Mesodermal cell (in vitro differentiated cells): ENCODE measurements around the gene ARHGAP32.
A peak's percentile ranks its signal among the peaks of the same experiment; 100 is the strongest.

Experiments used
- H3K27ac ChIP-seq: 2 replicates; pipeline ENCODE4 v1.7.0; 2013; ENCODE audit warnings: mild to moderate bottlenecking, low read depth, low read length, moderate library complexity; ENCODE audit not compliant: severe bottlenecking
- H3K36me3 ChIP-seq: 2 replicates; pipeline ENCODE4 v1.7.1; 2013; ENCODE audit warnings: mild to moderate bottlenecking, low read length, moderate library complexity; ENCODE audit not compliant: control insufficient read depth, insufficient read depth
- H3K4me1 ChIP-seq: one replicate; pipeline ENCODE4 v1.7.1; 2013; ENCODE audit warnings: mild to moderate bottlenecking, low read length; ENCODE audit not compliant: insufficient read depth, control insufficient read depth, poor library complexity, severe bottlenecking
- H3K4me3 ChIP-seq: 2 replicates; pipeline ENCODE4 v1.7.0; 2013; ENCODE audit warnings: low read length, control low read depth, mild to moderate bottlenecking; ENCODE audit not compliant: insufficient read depth, poor library complexity, severe bottlenecking; ENCODE audit errors: extremely low read depth
- H3K9me3 ChIP-seq: 2 replicates; pipeline ENCODE4 v1.7.1; 2013; ENCODE audit warnings: mild to moderate bottlenecking, low read length, moderate library complexity; ENCODE audit not compliant: control insufficient read depth
- WGBS, 2 experiments: methylation state at CpG; one replicate each; pipeline ENCODE4 v1.1.5; 2013; ENCODE audit warnings: missing lambda C conversion rate in 2 of 2; ENCODE audit not compliant: insufficient coverage in 2 of 2; 5-methylcytosine and 5-hydroxymethylcytosine counted together

Gene ARHGAP32

DNA sequence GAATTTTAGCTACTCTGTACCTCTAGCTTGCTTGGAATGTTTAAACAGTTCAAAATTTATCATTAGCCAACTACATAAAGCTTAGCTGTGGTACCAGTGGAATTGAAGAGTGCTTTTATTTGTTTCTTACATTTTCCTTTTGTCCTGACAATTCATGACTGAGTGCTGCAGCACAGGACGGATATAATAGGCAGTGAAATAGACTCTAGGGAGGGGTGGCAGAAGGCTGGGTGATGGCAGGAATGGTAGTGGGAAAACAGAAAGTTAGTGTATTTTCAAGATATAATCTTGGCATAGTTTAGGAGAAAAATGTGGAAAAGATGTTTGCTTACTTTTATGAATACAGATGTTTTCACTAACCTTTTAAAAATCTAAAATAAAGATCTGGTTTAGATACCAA lies 31.1 kb upstream of the ARHGAP32 start:
- H3K36me3 ChIP-seq: no peaks in the 10 kb centered on the region
- H3K4me3 ChIP-seq: no peak overlapping the region
- H3K9me3 ChIP-seq: peaks cover 12% of the 10 kb centered on the region
- no peak overlapping the region for H3K27ac ChIP-seq
- peaks cover 9% of the 10 kb centered on the region for H3K4me1 ChIP-seq
- WGBS, 2 experiments: 100% methylated on average over 1 of the region's 1 CpG

DNA sequence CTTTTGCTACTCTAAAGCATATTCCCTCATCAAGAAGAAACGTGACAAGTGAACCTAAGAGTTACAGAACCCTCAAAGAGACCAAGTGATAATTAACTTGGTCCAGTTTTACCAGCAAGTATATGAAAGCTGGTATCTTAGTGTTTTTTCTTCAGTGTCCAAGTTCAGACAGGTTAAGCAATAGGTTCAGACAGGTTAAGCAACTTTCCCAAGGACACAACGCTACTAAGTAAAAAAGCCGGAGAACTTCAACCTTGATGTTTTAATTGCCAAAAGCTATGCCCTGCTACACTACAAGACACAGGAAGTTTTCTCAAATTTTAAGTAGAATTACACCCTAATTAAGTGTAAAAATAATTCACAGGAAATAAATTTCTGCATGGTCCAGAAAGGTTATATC lies 30.0 kb upstream of the ARHGAP32 start:
- Histone ChIP-seq H3K4me1 (peaks cover 13% of the 10 kb centered on the region), H3K27ac (no peak overlapping the region), H3K4me3 (no peak overlapping the region), H3K36me3 (no peaks in the 10 kb centered on the region), H3K9me3 (peaks cover 5% of the 10 kb centered on the region)
- 67% methylated on average over 1 of the region's 3 CpGs; no CpG with 5 or more reads in 1 of the 2 experiments for WGBS, 2 experiments

DNA sequence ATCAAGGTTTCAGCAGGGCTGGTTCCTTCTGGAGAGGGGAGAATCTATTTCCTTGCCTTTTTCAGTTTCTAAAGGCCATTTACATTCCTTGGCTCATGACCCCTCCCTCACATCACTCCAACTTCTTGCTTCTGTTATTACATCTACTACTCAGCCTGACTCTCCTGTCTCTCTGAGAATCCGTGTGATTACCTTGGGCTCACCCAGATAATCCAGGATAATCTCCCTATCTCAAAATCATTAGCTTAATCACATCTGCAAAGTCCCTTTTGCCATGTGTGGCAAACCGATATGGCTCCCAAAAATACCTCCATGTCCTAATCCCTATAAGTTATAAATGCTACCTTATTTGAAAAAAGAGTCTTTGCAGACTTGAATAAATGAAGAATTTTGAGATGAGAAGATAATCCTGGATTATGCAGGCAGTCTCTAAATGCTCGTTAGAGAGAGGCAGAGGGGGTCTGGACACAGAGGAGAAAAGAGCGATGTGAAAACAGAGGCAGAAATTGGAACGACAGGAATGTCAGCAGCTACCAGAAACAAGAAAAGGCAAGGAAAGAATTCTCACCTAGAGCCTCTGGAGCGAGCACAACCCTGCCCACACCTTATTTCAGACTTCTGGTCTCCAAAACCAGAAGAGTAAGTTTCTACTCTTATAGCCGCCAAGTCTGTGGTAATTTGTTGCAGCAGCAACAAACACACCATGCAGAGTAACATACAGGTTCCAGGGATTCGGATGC lies 23.6 kb upstream of the ARHGAP32 start:
- H3K36me3 ChIP-seq: no peaks in the 10 kb centered on the region
- peaks cover 37% of the 10 kb centered on the region for H3K4me1 ChIP-seq
- 28 to 34% methylated on average over 4 to 6 of the region's 8 CpGs for WGBS, 2 experiments
- no peak overlapping the region for H3K4me3 ChIP-seq
- H3K27ac ChIP-seq: peak overlapping the region; percentile 85
- no peaks in the 10 kb centered on the region for H3K9me3 ChIP-seq

DNA sequence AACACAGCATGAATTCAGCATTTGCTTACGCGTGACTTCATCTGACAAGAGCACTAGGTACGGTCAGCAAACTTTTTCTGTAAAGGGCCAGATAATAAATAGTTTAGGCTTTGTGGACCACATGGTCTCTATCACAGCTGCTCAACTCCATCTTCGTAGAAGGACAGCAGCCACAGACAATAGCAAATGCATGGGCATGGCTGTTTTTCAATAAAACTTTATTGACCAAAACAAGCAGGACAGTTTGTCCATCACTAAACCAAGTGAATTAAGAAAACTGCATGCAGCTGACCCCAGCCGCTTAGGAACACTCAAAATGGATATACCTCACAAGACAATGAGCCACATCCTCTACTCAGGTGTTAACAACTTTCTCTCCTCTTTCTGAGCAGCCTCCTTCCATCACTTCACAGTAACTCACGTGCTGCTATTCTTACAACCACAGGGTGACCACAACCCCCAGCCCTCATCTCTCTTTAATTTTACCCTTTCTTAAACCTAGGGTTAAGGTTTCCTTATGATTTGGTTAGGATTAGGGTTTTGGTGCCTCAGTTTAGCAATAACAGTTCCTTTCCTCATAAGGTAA lies 22.7 kb upstream of the ARHGAP32 start:
- H3K9me3 ChIP-seq: no peaks in the 10 kb centered on the region
- no peak overlapping the region for H3K4me3 ChIP-seq
- no peak overlapping the region for H3K27ac ChIP-seq
- no peaks in the 10 kb centered on the region for H3K36me3 ChIP-seq
- 96 to 100% methylated on average over 4 to 6 of the region's 6 CpGs for WGBS, 2 experiments
- H3K4me1 ChIP-seq: peaks cover 45% of the 10 kb centered on the region

DNA sequence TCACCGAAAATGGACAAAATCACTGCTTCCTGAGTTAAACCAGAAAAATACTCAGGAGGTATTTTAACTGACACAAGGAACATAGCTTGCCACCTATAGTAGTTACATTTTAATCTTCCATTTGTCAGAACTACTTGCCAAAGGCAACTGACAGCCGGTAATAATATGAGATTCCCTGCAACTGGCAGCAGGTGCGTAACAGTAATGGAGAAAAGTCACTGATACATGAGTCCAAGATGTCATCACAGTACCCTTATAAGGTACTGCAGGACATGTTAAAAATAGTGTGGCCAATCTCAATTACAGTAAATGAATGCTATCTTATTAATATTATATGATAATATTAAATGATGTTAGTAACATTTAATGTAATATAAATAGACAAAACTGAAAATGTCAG lies 21.1 kb upstream of the ARHGAP32 start:
- Histone ChIP-seq H3K36me3 (no peaks in the 10 kb centered on the region), H3K27ac (no peak overlapping the region), H3K4me1 (peaks cover 38% of the 10 kb centered on the region), H3K9me3 (no peaks in the 10 kb centered on the region), H3K4me3 (no peak overlapping the region)
- WGBS, 2 experiments: 90 to 100% methylated on average over 2 to 3 of the region's 3 CpGs

DNA sequence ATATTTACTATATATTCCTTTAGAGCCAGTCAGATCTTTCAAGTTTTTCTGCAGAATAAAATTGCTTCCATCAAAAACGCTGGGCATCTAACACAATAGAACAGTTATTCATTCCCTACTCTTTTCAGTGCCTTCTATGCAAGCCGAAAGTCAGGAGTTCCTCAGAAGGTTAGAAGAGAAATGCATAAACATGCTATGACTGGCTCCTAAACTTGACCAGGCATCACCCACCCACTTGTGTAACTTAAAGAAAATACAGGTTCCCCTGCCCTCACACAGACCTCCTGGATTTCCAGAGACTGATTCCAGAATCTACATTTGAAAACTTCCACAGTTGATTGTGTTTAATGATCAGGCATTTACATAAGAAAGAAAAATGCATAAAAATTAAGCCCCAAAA lies 19.3 kb upstream of the ARHGAP32 start:
- 90% methylated on average over 2 of the region's 2 CpGs; no CpG with 5 or more reads in 1 of the 2 experiments for WGBS, 2 experiments
- H3K4me3 ChIP-seq: no peak overlapping the region
- H3K36me3 ChIP-seq: no peaks in the 10 kb centered on the region
- H3K9me3 ChIP-seq: no peaks in the 10 kb centered on the region
- H3K4me1 ChIP-seq: peaks cover 30% of the 10 kb centered on the region
- H3K27ac ChIP-seq: no peak overlapping the region

DNA sequence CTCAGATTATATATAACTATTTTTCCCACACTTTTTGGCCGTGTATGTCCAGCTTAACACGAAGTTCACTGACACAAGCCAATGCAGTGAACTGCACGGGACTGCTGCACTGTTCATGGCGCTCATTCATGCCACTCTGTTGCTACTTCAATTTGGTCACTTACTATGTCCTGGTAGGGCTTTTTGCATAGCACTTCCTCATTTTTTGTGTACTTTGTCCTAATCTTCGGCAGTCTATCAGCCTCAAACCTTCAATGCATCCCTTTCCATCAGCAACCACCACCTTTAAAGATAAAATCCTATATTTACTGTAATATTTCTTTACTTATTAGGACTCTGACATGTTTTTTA lies 18.7 kb upstream of the ARHGAP32 start:
- WGBS, 2 experiments: 90 to 92% methylated on average over 3 to 5 of the region's 5 CpGs
- Histone ChIP-seq H3K27ac (no peak overlapping the region), H3K4me3 (no peak overlapping the region), H3K4me1 (peaks cover 25% of the 10 kb centered on the region), H3K36me3 (no peaks in the 10 kb centered on the region), H3K9me3 (no peaks in the 10 kb centered on the region)

DNA sequence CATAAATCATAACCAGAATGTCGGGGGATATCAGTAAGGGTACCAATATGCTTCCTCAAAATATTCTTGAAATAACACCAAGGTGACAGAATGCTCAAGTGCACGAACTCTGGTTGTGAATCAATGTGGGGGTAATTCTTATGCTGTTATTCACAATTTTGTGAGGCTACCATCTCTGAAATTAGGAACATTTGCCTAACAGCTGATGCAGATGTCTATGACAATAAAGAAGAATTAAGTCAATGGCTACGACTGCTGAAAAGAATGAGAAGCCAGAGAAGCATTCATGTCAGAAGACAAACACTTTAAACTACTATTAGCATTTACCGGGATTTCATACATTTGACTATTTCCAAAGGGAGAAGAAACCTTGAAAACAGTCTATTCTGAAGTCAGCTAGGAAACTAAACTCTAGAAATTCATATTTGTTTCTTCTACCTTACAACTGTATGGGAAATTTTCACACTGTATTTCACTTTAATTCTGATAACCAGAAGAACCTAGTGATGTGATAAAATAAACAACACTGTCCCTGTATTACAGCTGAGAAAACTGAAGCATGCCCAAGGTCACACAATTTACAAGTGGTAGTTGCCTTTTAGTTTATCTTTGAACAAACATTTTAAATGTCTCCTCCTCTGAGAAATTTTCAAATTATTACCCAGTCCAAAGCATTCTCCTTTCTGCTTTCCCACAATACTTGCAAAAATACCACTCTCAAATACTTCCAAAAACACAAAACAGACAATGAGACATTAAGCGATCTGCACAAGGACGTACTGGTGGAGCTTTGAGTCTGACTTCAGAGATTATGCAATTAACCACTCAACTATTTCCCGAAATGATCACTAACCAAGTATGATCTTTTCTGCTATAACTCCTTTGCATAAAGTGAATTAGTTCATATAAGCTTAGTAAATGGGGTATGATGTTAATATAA lies 18.0 kb upstream of the ARHGAP32 start:
- Histone ChIP-seq H3K27ac (no peak overlapping the region), H3K4me3 (no peak overlapping the region), H3K36me3 (no peaks in the 10 kb centered on the region), H3K9me3 (no peaks in the 10 kb centered on the region), H3K4me1 (peaks cover 23% of the 10 kb centered on the region)
- WGBS, 2 experiments: 0 to 13% methylated on average over 1 to 3 of the region's 7 CpGs

DNA sequence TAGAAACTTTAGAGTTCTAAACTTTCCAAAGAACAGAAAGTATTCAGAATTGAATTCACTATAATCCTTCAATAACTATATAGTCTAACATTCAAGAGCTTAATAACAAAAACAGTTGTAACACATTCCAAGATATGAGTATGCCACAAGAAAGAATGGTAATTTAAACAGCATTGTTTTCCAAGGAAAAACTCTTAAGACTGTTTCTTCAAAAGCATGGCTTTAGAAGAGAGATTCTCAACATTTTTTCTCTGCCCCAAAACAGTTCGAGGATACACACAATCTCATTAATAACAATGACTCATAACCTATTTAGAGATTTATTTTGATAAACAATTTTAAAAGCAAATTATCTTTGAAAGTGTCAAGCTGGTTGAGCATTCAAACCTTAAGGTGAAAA lies 16.7 kb upstream of the ARHGAP32 start:
- Histone ChIP-seq H3K4me3 (no peak overlapping the region), H3K27ac (peak overlapping the region; percentile 32), H3K4me1 (peaks cover 18% of the 10 kb centered on the region), H3K9me3 (no peaks in the 10 kb centered on the region), H3K36me3 (no peaks in the 10 kb centered on the region)
- no CpG with 5 or more reads among the region's 1 CpG for WGBS, 2 experiments

DNA sequence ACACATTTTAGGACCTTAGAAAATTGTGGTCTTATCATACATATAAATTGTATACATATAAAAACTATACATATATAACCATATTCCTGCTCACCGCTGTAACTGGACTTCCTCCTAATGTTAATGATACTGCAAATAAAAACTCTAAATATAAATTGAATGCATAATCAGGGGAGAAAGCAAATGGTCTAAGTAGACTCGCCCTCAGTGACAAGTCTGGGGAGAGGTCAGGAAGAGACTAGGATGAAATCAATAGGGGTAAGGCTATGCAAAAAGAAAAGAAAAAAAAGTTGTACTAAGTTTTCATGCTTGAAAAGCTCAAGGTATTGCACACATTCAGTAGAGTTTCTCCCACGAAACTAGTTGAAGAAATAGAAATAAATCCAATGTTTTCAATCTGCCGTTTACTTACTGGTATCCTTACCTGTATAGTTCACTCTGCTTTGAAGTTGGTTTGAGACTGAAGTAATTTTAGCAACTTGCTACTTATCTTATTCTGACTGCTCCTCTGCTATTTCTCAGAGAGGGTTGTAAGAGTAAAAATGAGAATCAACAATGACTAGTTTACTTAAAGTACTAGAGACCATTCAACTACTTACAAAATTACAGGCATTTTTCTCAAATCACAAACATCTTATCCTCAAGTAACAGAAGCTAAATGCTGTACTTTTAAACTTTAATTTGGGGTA lies 12.2 kb upstream of the ARHGAP32 start:
- Histone ChIP-seq H3K4me1 (no peaks in the 10 kb centered on the region), H3K4me3 (no peak overlapping the region), H3K9me3 (peaks cover 9% of the 10 kb centered on the region), H3K36me3 (peaks cover 2% of the 10 kb centered on the region), H3K27ac (no peak overlapping the region)
- 80 to 89% methylated on average over 1 of the region's 4 CpGs for WGBS, 2 experiments
